Panc1 (cell line): ENCODE data around the gene RB1. TPM values are rescaled to one million over a fixed set of nuclear protein-coding genes. Genes with fewer than 3 reads are reported as not detected.

Experiments
- ATAC-seq: fragments of 200-7000 bp; cut with Tn5 transposase; 2 replicates; pipeline ENCODE4 v1.9.1; 2020; ENCODE audit warnings: mild to moderate bottlenecking, moderate library complexity
- BruUV-seq: library from RNA; stranded (reverse); fragments of 400-500 nt; replicated peaks from 2 replicates; lab custom pipeline; 2021; lab: Mats Ljungman, UMichigan
- CTCF ChIA-PET: fragments of 300-600 bp; sonication (Branson Sonifier 250); formaldehyde crosslinking; loops from one replicate; lab custom pipeline; 2022; ENCODE audit warnings: antibody characterized with exemption; lab: Charles Lee
- POLR2A ChIA-PET: fragments of 300-600 bp; sonication (Branson Sonifier 250); formaldehyde crosslinking; loops from one replicate; lab custom pipeline; 2022; ENCODE audit warnings: antibody characterized with exemption; lab: Charles Lee
- DNase-seq: peaks from one replicate; pipeline ENCODE4 v3.0.0-alpha.2; 2010; ENCODE audit warnings: low read depth, low spot score
- H3K27ac ChIP-seq: 2 replicates; pipeline ENCODE4 v1.5.1; 2011; ENCODE audit warnings: mild to moderate bottlenecking, low read length, inconsistent platforms
- H3K27me3 ChIP-seq: fragments of 200-500 bp; sonication (Bioruptor generic); 2 replicates; pipeline ENCODE4 v1.6.0; 2014; ENCODE audit warnings: low read length, inconsistent platforms; ENCODE audit not compliant: control insufficient read depth, insufficient read depth
- H3K36me3 ChIP-seq: fragments of 200-500 bp; sonication (Bioruptor generic); 2 replicates; pipeline ENCODE4 v1.5.1; 2014; ENCODE audit warnings: inconsistent platforms, mild to moderate bottlenecking, low read length, moderate library complexity; ENCODE audit not compliant: control insufficient read depth, insufficient read depth
- H3K4me1 ChIP-seq: 2 replicates; pipeline ENCODE4 v1.5.1; 2011; ENCODE audit warnings: inconsistent platforms, mild to moderate bottlenecking, low read length, moderate library complexity; ENCODE audit not compliant: control insufficient read depth, insufficient read depth
- H3K4me3 ChIP-seq, 2 experiments: 2 replicates each; pipeline ENCODE4 v1.5.1; 2011 to 2012; ENCODE audit warnings: low read depth in 2 of 2, low read length in 2 of 2, mild to moderate bottlenecking in 2 of 2, inconsistent platforms in 1 of 2, moderate library complexity in 1 of 2
- H3K9me3 ChIP-seq: fragments of 200-500 bp; sonication (Bioruptor generic); 2 replicates; pipeline ENCODE4 v1.5.1; 2014; ENCODE audit warnings: low read depth, mild to moderate bottlenecking, inconsistent platforms, low read length, moderate library complexity; ENCODE audit not compliant: control insufficient read depth, insufficient read depth
- CTCF ChIP-seq: fragments of 450-650 bp; IDR thresholded peaks from 2 replicates; pipeline ENCODE4 v1.5.1; 2017; ENCODE audit warnings: mild to moderate bottlenecking
- POLR2AphosphoS5 ChIP-seq: IDR thresholded peaks from 2 replicates; pipeline ENCODE4 v1.6.1; 2012; ENCODE audit warnings: mild to moderate bottlenecking, low read depth, low read length, moderate library complexity
- SIN3A ChIP-seq: IDR thresholded peaks from 2 replicates; pipeline ENCODE4 v1.6.1; 2012; ENCODE audit warnings: low read depth, mild to moderate bottlenecking, low read length, moderate library complexity, borderline replicate concordance; ENCODE audit not compliant: insufficient read depth
- TCF7L2 ChIP-seq: IDR thresholded peaks from 2 replicates; pipeline ENCODE4 v1.6.1; 2011; ENCODE audit warnings: mild to moderate bottlenecking, low read depth, low read length, inconsistent platforms
- in situ Hi-C: cut with HindIII; loops from 2 replicates; pipeline ENCODE4 v1.10.0; 2016; ENCODE audit warnings: low sequenced_read_pairs, low pct_unique_long_range_greater_than_20kb
- intact Hi-C: fragments of 100-400 bp; cut with micrococcal nuclease; formaldehyde crosslinking; loops from one replicate; pipeline ENCODE4 v1.10.0; 2022; ENCODE audit not compliant: unreplicated experiment
- total RNA-seq: library from RNA; stranded (reverse); gene quantifications from one replicate; pipeline ENCODE4 v1.2.1, GENCODE V29; 2021; ENCODE audit not compliant: unreplicated experiment
- TF ChIP-seq, protein P1 (sequence below), 2 experiments: IDR thresholded peaks; 2 replicates each; pipeline ENCODE4 v1.6.1; 2011 to 2012; ENCODE audit warnings: low read depth in 2 of 2, control low read depth in 1 of 2, low read length in 1 of 2, mild to moderate bottlenecking in 1 of 2, moderate library complexity in 1 of 2; ENCODE audit not compliant: insufficient read depth in 1 of 2

Gene RB1
- total RNA-seq, 1 experiment from 2014 or later, result 36.0 TPM

- POLR2A ChIA-PET, result no interaction called here
- Histone ChIP-seq H3K4me3 (no peak overlapping the region), H3K4me1 (no peaks in the 10 kb centered on the region), H3K27ac (no peak overlapping the region), H3K36me3 (no peaks in the 10 kb centered on the region), H3K27me3 (no peaks in the 10 kb centered on the region), H3K9me3 (no peaks in the 10 kb centered on the region)
- CTCF ChIA-PET, result no interaction called here
- DNase-seq (no peak), ATAC-seq (no peak)
- in situ Hi-C loops (no loop called here), intact Hi-C loops (no loop called here)
- TF ChIP-seq CTCF, result no peak
- TF ChIP-seq SIN3A, result no peak
- no peak for TF ChIP-seq TCF7L2
- no peak for TF ChIP-seq POLR2AphosphoS5
- TF ChIP-seq, protein P1, sequence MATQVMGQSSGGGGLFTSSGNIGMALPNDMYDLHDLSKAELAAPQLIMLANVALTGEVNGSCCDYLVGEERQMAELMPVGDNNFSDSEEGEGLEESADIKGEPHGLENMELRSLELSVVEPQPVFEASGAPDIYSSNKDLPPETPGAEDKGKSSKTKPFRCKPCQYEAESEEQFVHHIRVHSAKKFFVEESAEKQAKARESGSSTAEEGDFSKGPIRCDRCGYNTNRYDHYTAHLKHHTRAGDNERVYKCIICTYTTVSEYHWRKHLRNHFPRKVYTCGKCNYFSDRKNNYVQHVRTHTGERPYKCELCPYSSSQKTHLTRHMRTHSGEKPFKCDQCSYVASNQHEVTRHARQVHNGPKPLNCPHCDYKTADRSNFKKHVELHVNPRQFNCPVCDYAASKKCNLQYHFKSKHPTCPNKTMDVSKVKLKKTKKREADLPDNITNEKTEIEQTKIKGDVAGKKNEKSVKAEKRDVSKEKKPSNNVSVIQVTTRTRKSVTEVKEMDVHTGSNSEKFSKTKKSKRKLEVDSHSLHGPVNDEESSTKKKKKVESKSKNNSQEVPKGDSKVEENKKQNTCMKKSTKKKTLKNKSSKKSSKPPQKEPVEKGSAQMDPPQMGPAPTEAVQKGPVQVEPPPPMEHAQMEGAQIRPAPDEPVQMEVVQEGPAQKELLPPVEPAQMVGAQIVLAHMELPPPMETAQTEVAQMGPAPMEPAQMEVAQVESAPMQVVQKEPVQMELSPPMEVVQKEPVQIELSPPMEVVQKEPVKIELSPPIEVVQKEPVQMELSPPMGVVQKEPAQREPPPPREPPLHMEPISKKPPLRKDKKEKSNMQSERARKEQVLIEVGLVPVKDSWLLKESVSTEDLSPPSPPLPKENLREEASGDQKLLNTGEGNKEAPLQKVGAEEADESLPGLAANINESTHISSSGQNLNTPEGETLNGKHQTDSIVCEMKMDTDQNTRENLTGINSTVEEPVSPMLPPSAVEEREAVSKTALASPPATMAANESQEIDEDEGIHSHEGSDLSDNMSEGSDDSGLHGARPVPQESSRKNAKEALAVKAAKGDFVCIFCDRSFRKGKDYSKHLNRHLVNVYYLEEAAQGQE (IDR thresholded peaks at IDR 0.05; ENCODE audit: insufficient read depth in 1 of 2, low read depth in 2 of 2, low read length in 1 of 2), result no peak
- no TSS peak for BruUV-seq
These were observed 186.1 kb downstream of the RB1 start for GRCh38 chr13:48489666-48490065.

DNA sequence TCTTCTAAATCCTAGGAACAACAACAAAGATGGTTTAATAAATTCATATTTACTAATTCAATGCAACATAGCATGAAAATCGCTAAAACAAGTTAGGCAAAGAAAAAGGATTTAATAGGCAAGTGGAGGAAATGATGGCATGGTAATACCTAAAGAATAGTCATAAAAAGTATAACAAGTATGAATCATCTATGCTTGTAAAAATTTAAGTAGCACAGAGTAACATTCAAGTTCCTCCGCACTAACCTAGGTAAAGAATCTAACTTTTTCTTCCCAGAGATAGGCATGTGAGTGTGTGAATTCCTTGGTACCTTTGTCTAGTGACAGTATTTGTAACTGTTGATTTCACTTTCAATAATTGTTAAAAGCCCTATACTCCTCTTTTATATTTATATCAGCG is 186.7 kb downstream of the RB1 start:
- Histone ChIP-seq H3K36me3 (no peaks in the 10 kb centered on the region), H3K4me1 (no peaks in the 10 kb centered on the region), H3K27ac (no peak overlapping the region), H3K9me3 (no peaks in the 10 kb centered on the region), H3K27me3 (no peaks in the 10 kb centered on the region), H3K4me3 (no peak overlapping the region)
- intact Hi-C loops (no loop called here), in situ Hi-C loops (no loop called here)
- TF ChIP-seq POLR2AphosphoS5 (no peak), TCF7L2 (no peak), SIN3A (no peak), CTCF (no peak)
- TF ChIP-seq, protein P1 (IDR thresholded peaks at IDR 0.05; ENCODE audit: insufficient read depth in 1 of 2, low read depth in 2 of 2, low read length in 1 of 2), result no peak
- ChIA-PET POLR2A (no interaction called here), CTCF (no interaction called here)
- no peak for ATAC-seq
- no peak for DNase-seq
- no TSS peak for BruUV-seq
